GM23338 (cell line): ENCODE data around the gene AQP12B. TPM values are rescaled to one million over a fixed set of nuclear protein-coding genes. Genes with fewer than 3 reads are reported as not detected.

ENCODE experiments used
- ATAC-seq: fragments of 200-7000 bp; cut with Tn5 transposase; 3 replicates; pipeline ENCODE4 v1.9.1; 2020
- DNase-seq: peaks from one replicate; pipeline ENCODE4 v3.0.0-alpha.2; 2015; ENCODE audit warnings: low spot score
- H2AFZ ChIP-seq: fragments of 200-600 bp; sonication (generic); 2 replicates; pipeline ENCODE4 v1.8.0; 2016; ENCODE audit warnings: antibody characterized with exemption, mild to moderate bottlenecking, moderate library complexity
- H3F3A ChIP-seq: fragments of 200-600 bp; sonication (generic); replicated peaks from 2 replicates; pipeline ENCODE4 v1.8.0; 2017; ENCODE audit warnings: antibody characterized with exemption, mixed run types, low read depth
- H3K27ac ChIP-seq: fragments of 200-600 bp; sonication (generic); 2 replicates; pipeline ENCODE4 v1.6.1; 2016; ENCODE audit warnings: low read depth
- H3K27me3 ChIP-seq: fragments of 200-600 bp; sonication (generic); 2 replicates; pipeline ENCODE4 v1.8.0; 2016; ENCODE audit warnings: mild to moderate bottlenecking, mixed run types, moderate library complexity; ENCODE audit not compliant: insufficient read depth
- H3K36me3 ChIP-seq: fragments of 200-600 bp; sonication (generic); 2 replicates; pipeline ENCODE4 v1.8.0; 2016; ENCODE audit warnings: mild to moderate bottlenecking; ENCODE audit not compliant: insufficient read depth
- H3K4me1 ChIP-seq: fragments of 200-600 bp; sonication (generic); 2 replicates; pipeline ENCODE4 v1.8.0; 2016; ENCODE audit warnings: mild to moderate bottlenecking, moderate library complexity; ENCODE audit not compliant: insufficient read depth
- H3K4me2 ChIP-seq: fragments of 200-600 bp; sonication (generic); 2 replicates; pipeline ENCODE4 v1.7.1; 2017; ENCODE audit warnings: mixed run types
- H3K4me3 ChIP-seq: fragments of 200-600 bp; sonication (generic); 2 replicates; pipeline ENCODE4 v1.6.1; 2016; ENCODE audit warnings: mixed run types
- H3K79me2 ChIP-seq: fragments of 200-600 bp; sonication (generic); replicated peaks from 2 replicates; pipeline ENCODE4 v1.8.0; 2017; ENCODE audit warnings: mild to moderate bottlenecking; ENCODE audit not compliant: insufficient read depth
- H3K9me2 ChIP-seq: fragments of 200-600 bp; sonication (generic); 2 replicates; pipeline ENCODE4 v1.8.0; 2017; ENCODE audit not compliant: insufficient read depth
- H4K20me1 ChIP-seq: fragments of 200-600 bp; sonication (generic); replicated peaks from 2 replicates; pipeline ENCODE4 v1.8.0; 2017; ENCODE audit warnings: mild to moderate bottlenecking; ENCODE audit not compliant: insufficient read depth
- H3K27ac Mint-ChIP-seq: 2 replicates; pipeline ENCODE4 v1.8.0; 2020; ENCODE audit warnings: inconsistent platforms, mild to moderate bottlenecking, moderate library complexity, mixed read lengths
- H3K27me3 Mint-ChIP-seq: 3 replicates; pipeline ENCODE4 v1.8.0; 2022; ENCODE audit warnings: low read depth, mild to moderate bottlenecking, moderate library complexity, mixed read lengths, inconsistent platforms; ENCODE audit not compliant: insufficient read depth, poor library complexity
- H3K36me3 Mint-ChIP-seq: 3 replicates; pipeline ENCODE4 v1.8.0; 2021; ENCODE audit warnings: low read depth, mild to moderate bottlenecking, inconsistent platforms, moderate library complexity, mixed read lengths
- H3K4me1 Mint-ChIP-seq: 3 replicates; pipeline ENCODE4 v1.8.0; 2020; ENCODE audit warnings: mild to moderate bottlenecking, inconsistent platforms, mixed read lengths
- H3K4me3 Mint-ChIP-seq: 3 replicates; pipeline ENCODE4 v1.8.0; 2021; ENCODE audit warnings: moderate library complexity, mild to moderate bottlenecking, inconsistent platforms, mixed read lengths
- H3K9me3 Mint-ChIP-seq: 3 replicates; pipeline ENCODE4 v1.8.0; 2020; ENCODE audit warnings: moderate library complexity, mild to moderate bottlenecking, inconsistent platforms, mixed read lengths
- CREB1 ChIP-seq: fragments of 250-450 bp; sonication (Bioruptor Pico); IDR thresholded peaks from 2 replicates; pipeline ENCODE4 v1.5.0; 2020; ENCODE audit warnings: low read depth, mild to moderate bottlenecking, moderate library complexity
- CTCF ChIP-seq, 2 experiments: fragments of 200-600 bp in 1 of 2; sonication (generic) in 1 of 2; conservative IDR thresholded peaks; 2 replicates each; pipeline versions ENCODE4 v1.5.1 to v1.6.1; 2016 to 2017; ENCODE audit warnings: antibody characterized with exemption in 2 of 2, low read depth in 2 of 2, mild to moderate bottlenecking in 2 of 2, moderate library complexity in 1 of 2
- ETS1 ChIP-seq: IDR thresholded peaks from 2 replicates; pipeline ENCODE4 v1.6.1; 2016; ENCODE audit warnings: antibody characterized with exemption
- EZH2 ChIP-seq: fragments of 200-600 bp; sonication (generic); IDR thresholded peaks from one replicate; pipeline ENCODE4 v1.8.0; 2017; ENCODE audit warnings: antibody characterized with exemption, mild to moderate bottlenecking, low read depth; ENCODE audit not compliant: unreplicated experiment
- EZH2phosphoT487 ChIP-seq: fragments of 200-600 bp; sonication (generic); IDR thresholded peaks from one replicate; pipeline ENCODE4 v1.8.1; 2018; ENCODE audit warnings: antibody characterized with exemption; ENCODE audit not compliant: unreplicated experiment
- JUNB ChIP-seq: IDR thresholded peaks from one replicate; pipeline ENCODE4 v1.6.1; 2016; ENCODE audit warnings: antibody characterized with exemption; ENCODE audit not compliant: unreplicated experiment
- NANOG ChIP-seq: IDR thresholded peaks from 2 replicates; pipeline ENCODE4 v1.6.1; 2016; ENCODE audit warnings: antibody characterized with exemption, borderline replicate concordance
- POLR2AphosphoS5 ChIP-seq: IDR thresholded peaks from 2 replicates; pipeline ENCODE4 v1.6.1; 2016; ENCODE audit warnings: antibody characterized with exemption, low read depth
- STAT1 ChIP-seq: IDR thresholded peaks from one replicate; pipeline ENCODE4 v1.6.1; 2016; ENCODE audit warnings: antibody characterized with exemption; ENCODE audit not compliant: unreplicated experiment
- ZNF114 ChIP-seq: fragments of 250-450 bp; sonication (Bioruptor Pico); IDR thresholded peaks from 2 replicates; pipeline ENCODE4 v1.5.0; 2020; ENCODE audit warnings: mild to moderate bottlenecking, moderate library complexity
- ZNF331 ChIP-seq: fragments of 250-450 bp; sonication (Bioruptor Pico); IDR thresholded peaks from 2 replicates; pipeline ENCODE4 v1.5.0; 2020; ENCODE audit warnings: low read depth, mild to moderate bottlenecking, moderate library complexity
- ZNF462 ChIP-seq: fragments of 250-450 bp; sonication (Bioruptor Pico); IDR thresholded peaks from 2 replicates; pipeline ENCODE4 v1.5.0; 2020; ENCODE audit warnings: mild to moderate bottlenecking, moderate library complexity
- polyA plus RNA-seq: library from polyadenylated mRNA; unstranded; fragments of >200 nt; fragmentation: Nextera tagmentation; extraction: Ambion mirVana; gene quantifications from 2 replicates; pipeline ENCODE4 v1.2.1, GENCODE V29; 2016
- total RNA-seq: library from RNA; depleted of rRNA; stranded (reverse); fragments of >200 nt; shearing (Covaris generic); gene quantifications from 2 replicates; pipeline ENCODE4 v1.2.3, GENCODE V29; 2014
- TF ChIP-seq, protein P1 (sequence below): IDR thresholded peaks from one replicate; pipeline ENCODE4 v1.6.1; 2018; ENCODE audit warnings: antibody characterized with exemption; ENCODE audit not compliant: unreplicated experiment

Gene AQP12B
- total and polyA plus RNA-seq, 2 experiments from 2014 or later = not detected

GRCh38 chr2:240648650-240649275, 33.9 kb downstream of the AQP12B start:
- Mint-ChIP-seq H3K27me3 (peaks cover 14% of the 10 kb centered on the region), H3K4me3 (no peak overlapping the region; the same call in 2 of the 3 replicates), H3K36me3 (no peaks in the 10 kb centered on the region), H3K27ac (no peak overlapping the region), H3K4me1 (peaks cover 10% of the 10 kb centered on the region), H3K9me3 (no peaks in the 10 kb centered on the region; the same call in 2 of the 3 replicates)
- Histone ChIP-seq H3K4me1 (no peaks in the 10 kb centered on the region), H3K4me3 (no peak overlapping the region), H3K36me3 (no peaks in the 10 kb centered on the region), H4K20me1 (no peaks in the 10 kb centered on the region), H3K9me2 (no peaks in the 10 kb centered on the region), H3K79me2 (no peaks in the 10 kb centered on the region), H3K4me2 (no peak overlapping the region), H2AFZ (peak overlapping the region; percentile 66; the same call in 1 of the 2 replicates), H3K27ac (no peak overlapping the region), H3F3A (no peaks in the 10 kb centered on the region), H3K27me3 (no peaks in the 10 kb centered on the region)
- no peak for TF ChIP-seq CTCF (conservative IDR thresholded peaks at IDR 0.05; ENCODE audit: low read depth in 2 of 2)
- no peak for TF ChIP-seq ETS1
- no peak for TF ChIP-seq ZNF114
- TF ChIP-seq EZH2phosphoT487 = no peak
- TF ChIP-seq CREB1 = no peak; the same call in 1 of the 2 replicates
- no peak for TF ChIP-seq ZNF462 (CRISPR knock-in tag)
- TF ChIP-seq STAT1 = no peak
- no peak for TF ChIP-seq POLR2AphosphoS5
- no peak for TF ChIP-seq JUNB
- no peak for TF ChIP-seq EZH2
- TF ChIP-seq ZNF331 (CRISPR knock-in tag) = no peak
- no peak for TF ChIP-seq NANOG
- TF ChIP-seq, protein P1, sequence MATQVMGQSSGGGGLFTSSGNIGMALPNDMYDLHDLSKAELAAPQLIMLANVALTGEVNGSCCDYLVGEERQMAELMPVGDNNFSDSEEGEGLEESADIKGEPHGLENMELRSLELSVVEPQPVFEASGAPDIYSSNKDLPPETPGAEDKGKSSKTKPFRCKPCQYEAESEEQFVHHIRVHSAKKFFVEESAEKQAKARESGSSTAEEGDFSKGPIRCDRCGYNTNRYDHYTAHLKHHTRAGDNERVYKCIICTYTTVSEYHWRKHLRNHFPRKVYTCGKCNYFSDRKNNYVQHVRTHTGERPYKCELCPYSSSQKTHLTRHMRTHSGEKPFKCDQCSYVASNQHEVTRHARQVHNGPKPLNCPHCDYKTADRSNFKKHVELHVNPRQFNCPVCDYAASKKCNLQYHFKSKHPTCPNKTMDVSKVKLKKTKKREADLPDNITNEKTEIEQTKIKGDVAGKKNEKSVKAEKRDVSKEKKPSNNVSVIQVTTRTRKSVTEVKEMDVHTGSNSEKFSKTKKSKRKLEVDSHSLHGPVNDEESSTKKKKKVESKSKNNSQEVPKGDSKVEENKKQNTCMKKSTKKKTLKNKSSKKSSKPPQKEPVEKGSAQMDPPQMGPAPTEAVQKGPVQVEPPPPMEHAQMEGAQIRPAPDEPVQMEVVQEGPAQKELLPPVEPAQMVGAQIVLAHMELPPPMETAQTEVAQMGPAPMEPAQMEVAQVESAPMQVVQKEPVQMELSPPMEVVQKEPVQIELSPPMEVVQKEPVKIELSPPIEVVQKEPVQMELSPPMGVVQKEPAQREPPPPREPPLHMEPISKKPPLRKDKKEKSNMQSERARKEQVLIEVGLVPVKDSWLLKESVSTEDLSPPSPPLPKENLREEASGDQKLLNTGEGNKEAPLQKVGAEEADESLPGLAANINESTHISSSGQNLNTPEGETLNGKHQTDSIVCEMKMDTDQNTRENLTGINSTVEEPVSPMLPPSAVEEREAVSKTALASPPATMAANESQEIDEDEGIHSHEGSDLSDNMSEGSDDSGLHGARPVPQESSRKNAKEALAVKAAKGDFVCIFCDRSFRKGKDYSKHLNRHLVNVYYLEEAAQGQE = no peak
- peak; percentile 52 for ATAC-seq
- DNase-seq = peak; percentile 46
